Fibroblast of skin of right biceps (primary cell): Measurements from ENCODE around the gene TMPRSS6.
A peak's percentile ranks its signal among the peaks of the same experiment; 100 is the strongest.

Experiments used
- DNase-seq: peaks from one replicate; pipeline ENCODE4 v3.0.0-alpha.2; 2013

TMPRSS6 gene

GRCh38 chr22:37112084-37112728, 2.7 kb upstream of the TMPRSS6 start:
- DNase-seq: no peak

GRCh38 chr22:37111156-37111717, 1.7 kb upstream of the TMPRSS6 start:
- DNase-seq: no peak

GRCh38 chr22:37107816-37108621, 1.5 kb downstream of the TMPRSS6 start:
- no peak for DNase-seq

GRCh38 chr22:37105990-37106389, 3.5 kb downstream of the TMPRSS6 start:
- no peak for DNase-seq

GRCh38 chr22:37105154-37105553, 4.4 kb downstream of the TMPRSS6 start:
- no peak for DNase-seq

GRCh38 chr22:37103656-37104452, 5.7 kb downstream of the TMPRSS6 start:
- DNase-seq: no peak

- DNase-seq: no peak
Observed at GRCh38 chr22:37103151-37103550, 6.4 kb downstream of the TMPRSS6 start.

- DNase-seq: no peak
Observed at GRCh38 chr22:37101311-37102066, 8.0 kb downstream of the TMPRSS6 start.

GRCh38 chr22:37100589-37101127, 8.9 kb downstream of the TMPRSS6 start:
- no peak for DNase-seq

- DNase-seq: no peak
Observed at GRCh38 chr22:37098976-37099591, 10.4 kb downstream of the TMPRSS6 start.

GRCh38 chr22:37097346-37097745, 12.2 kb downstream of the TMPRSS6 start:
- DNase-seq: no peak

- DNase-seq: no peak
Observed at GRCh38 chr22:37095113-37095512, 14.4 kb downstream of the TMPRSS6 start.

- no peak for DNase-seq
Observed at GRCh38 chr22:37094239-37094638, 15.3 kb downstream of the TMPRSS6 start.

GRCh38 chr22:37092997-37093396, 16.5 kb downstream of the TMPRSS6 start:
- no peak for DNase-seq

- no peak for DNase-seq
Observed at GRCh38 chr22:37091994-37092393, 17.5 kb downstream of the TMPRSS6 start.

GRCh38 chr22:37090920-37091695, 18.4 kb downstream of the TMPRSS6 start:
- DNase-seq: no peak

GRCh38 chr22:37089434-37089833, 20.1 kb downstream of the TMPRSS6 start:
- DNase-seq: no peak

GRCh38 chr22:37088750-37089408, 20.6 kb downstream of the TMPRSS6 start:
- no peak for DNase-seq

GRCh38 chr22:37088108-37088605, 21.4 kb downstream of the TMPRSS6 start:
- DNase-seq: peak; percentile 28

GRCh38 chr22:37086184-37086583, 23.3 kb downstream of the TMPRSS6 start:
- DNase-seq: no peak
